Measurements from ENCODE around the gene MICB. TPM values are rescaled to one million over a fixed set of nuclear protein-coding genes. Genes with fewer than 3 reads are reported as not detected.

The MICB gene
- total RNA-seq, 1 experiment from 2014 or later, result 21.7 TPM

DNA sequence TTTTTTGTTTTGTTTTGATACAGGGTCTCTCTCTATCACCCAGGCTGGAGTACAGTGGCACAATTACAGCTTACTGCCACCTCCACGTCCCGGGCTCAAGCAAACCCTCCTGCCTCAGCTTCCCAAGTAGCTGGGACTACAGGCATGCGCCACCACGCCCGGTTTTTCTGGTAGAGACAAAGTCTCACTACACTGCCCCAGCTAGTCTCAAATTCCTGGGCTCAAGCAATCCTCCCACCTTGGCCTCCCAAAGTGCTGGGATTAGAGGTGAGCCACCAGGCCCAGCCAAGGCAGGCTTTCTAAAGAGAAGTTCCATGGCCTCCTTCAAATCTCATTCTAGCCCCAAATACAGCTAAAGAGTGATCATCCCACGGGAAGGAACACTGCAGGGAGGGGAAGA is 36.1 kb downstream of the MICB start:
- H3K27me3 ChIP-seq (ENCODE audit: insufficient read depth, low read length), result no peaks in the 10 kb centered on the region
- H3K36me3 ChIP-seq (ENCODE audit: control insufficient read depth in 1 of 2, insufficient read depth in 2 of 2, low read length in 2 of 2), result peaks cover 74 to 81% of the 10 kb centered on the region in 2 experiments
- H3K9me2 ChIP-seq (ENCODE audit: insufficient read depth), result no peaks in the 10 kb centered on the region
- intact Hi-C loops (cut with micrococcal nuclease), result no loop called here
- H3K4me3 ChIP-seq (replicated peaks in 1 of 2; ENCODE audit: low read depth in 1 of 2, low read length in 2 of 2), result no peak overlapping the region
- no peak for TF ChIP-seq POLR2AphosphoS5 (IDR thresholded peaks at IDR 0.05; ENCODE audit: low read depth, low read length)
- TF ChIP-seq, protein P1, sequence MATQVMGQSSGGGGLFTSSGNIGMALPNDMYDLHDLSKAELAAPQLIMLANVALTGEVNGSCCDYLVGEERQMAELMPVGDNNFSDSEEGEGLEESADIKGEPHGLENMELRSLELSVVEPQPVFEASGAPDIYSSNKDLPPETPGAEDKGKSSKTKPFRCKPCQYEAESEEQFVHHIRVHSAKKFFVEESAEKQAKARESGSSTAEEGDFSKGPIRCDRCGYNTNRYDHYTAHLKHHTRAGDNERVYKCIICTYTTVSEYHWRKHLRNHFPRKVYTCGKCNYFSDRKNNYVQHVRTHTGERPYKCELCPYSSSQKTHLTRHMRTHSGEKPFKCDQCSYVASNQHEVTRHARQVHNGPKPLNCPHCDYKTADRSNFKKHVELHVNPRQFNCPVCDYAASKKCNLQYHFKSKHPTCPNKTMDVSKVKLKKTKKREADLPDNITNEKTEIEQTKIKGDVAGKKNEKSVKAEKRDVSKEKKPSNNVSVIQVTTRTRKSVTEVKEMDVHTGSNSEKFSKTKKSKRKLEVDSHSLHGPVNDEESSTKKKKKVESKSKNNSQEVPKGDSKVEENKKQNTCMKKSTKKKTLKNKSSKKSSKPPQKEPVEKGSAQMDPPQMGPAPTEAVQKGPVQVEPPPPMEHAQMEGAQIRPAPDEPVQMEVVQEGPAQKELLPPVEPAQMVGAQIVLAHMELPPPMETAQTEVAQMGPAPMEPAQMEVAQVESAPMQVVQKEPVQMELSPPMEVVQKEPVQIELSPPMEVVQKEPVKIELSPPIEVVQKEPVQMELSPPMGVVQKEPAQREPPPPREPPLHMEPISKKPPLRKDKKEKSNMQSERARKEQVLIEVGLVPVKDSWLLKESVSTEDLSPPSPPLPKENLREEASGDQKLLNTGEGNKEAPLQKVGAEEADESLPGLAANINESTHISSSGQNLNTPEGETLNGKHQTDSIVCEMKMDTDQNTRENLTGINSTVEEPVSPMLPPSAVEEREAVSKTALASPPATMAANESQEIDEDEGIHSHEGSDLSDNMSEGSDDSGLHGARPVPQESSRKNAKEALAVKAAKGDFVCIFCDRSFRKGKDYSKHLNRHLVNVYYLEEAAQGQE (IDR thresholded peaks at IDR 0.05; ENCODE audit: low read depth), result no peak
- H3K4me1 ChIP-seq (ENCODE audit: control insufficient read depth in 1 of 2, insufficient read depth in 2 of 2, low read length in 2 of 2), result no peaks in the 10 kb centered on the region
- no peak overlapping the region for H2AFZ ChIP-seq (ENCODE audit: low read depth, low read length, poor library complexity, severe bottlenecking)
- ChIA-PET CTCF (no interaction called here), RAD21 (ENCODE audit: low non-redundant PET in 1 of 2, low total read pairs in 2 of 2, uncharacterized antibody in 2 of 2, unreplicated experiment in 2 of 2) (no interaction called here), POLR2A (no interaction called here)
- no peak for DNase-seq (ENCODE audit: low read depth, low spot score)
- TSS peak; percentile 4 for BruUV-seq (replicated peaks)
- H3K27ac ChIP-seq (ENCODE audit: low read depth, low read length), result no peak overlapping the region
- H4K20me1 ChIP-seq (ENCODE audit: insufficient read depth), result peaks cover 27% of the 10 kb centered on the region; the same call in 1 of the 2 replicates
- H3K9me3 ChIP-seq (ENCODE audit: control insufficient read depth in 1 of 2, insufficient read depth in 1 of 2, low read depth in 1 of 2, low read length in 2 of 2), result no peaks in the 10 kb centered on the region
- no peak overlapping the region for H3K9ac ChIP-seq (ENCODE audit: low read length)
- no peak overlapping the region for H3K4me2 ChIP-seq (ENCODE audit: low read length)
- ATAC-seq, result no peak
- H3K79me2 ChIP-seq (ENCODE audit: insufficient read depth, low read length), result peaks cover 66% of the 10 kb centered on the region

DNA sequence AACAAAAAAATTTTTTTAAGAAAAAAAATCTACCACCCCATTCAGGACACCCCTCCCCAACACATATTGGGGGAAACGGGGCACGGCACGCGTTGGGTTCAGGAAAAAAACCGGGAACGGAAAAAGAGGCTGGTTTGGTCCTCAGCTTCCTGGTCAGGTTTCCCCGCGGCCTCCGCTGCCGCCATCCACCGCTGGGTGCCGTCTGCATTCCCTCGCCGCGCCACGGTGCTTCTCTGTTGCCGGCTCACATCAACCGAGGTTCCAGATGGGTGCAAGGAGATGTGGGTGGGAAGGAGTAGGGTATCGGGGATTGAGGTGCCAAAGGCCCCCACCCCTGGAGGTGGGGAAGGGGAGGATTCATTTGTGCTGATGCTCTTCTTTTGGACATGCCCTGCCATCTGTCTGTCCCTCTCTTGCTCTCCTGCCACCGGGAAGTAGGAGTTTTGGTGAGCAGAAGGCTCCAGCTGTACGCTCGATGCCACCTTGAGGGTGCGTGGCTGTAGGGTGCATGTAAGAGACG is 36.6 kb downstream of the MICB start:
- TF ChIP-seq FOSL1 (IDR thresholded peaks at IDR 0.05; ENCODE audit: low read depth) (no peak), CEBPB (IDR thresholded peaks at IDR 0.05; ENCODE audit: low read depth) (no peak), CBX3 (IDR thresholded peaks at IDR 0.05; ENCODE audit: low read depth) (no peak), EZH2phosphoT487 (IDR thresholded peaks at IDR 0.05; ENCODE audit: borderline replicate concordance) (no peak), POLR2A (IDR thresholded peaks at IDR 0.05; ENCODE audit: borderline replicate concordance, extremely low read depth, insufficient read depth, insufficient read length) (no peak), SIN3A (IDR thresholded peaks at IDR 0.05; ENCODE audit: low read depth) (no peak), RAD21 (IDR thresholded peaks at IDR 0.05; ENCODE audit: low read depth) (no peak), YY1 (IDR thresholded peaks at IDR 0.05; ENCODE audit: extremely low read depth, insufficient replicate concordance, low read depth, low read length) (no peak), SRF (IDR thresholded peaks at IDR 0.05; ENCODE audit: low read depth) (no peak)
- TF ChIP-seq, protein P2, sequence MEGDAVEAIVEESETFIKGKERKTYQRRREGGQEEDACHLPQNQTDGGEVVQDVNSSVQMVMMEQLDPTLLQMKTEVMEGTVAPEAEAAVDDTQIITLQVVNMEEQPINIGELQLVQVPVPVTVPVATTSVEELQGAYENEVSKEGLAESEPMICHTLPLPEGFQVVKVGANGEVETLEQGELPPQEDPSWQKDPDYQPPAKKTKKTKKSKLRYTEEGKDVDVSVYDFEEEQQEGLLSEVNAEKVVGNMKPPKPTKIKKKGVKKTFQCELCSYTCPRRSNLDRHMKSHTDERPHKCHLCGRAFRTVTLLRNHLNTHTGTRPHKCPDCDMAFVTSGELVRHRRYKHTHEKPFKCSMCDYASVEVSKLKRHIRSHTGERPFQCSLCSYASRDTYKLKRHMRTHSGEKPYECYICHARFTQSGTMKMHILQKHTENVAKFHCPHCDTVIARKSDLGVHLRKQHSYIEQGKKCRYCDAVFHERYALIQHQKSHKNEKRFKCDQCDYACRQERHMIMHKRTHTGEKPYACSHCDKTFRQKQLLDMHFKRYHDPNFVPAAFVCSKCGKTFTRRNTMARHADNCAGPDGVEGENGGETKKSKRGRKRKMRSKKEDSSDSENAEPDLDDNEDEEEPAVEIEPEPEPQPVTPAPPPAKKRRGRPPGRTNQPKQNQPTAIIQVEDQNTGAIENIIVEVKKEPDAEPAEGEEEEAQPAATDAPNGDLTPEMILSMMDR (IDR thresholded peaks at IDR 0.05 in 2 of 3, conservative IDR thresholded peaks at IDR 0.05 in 1 of 3; ENCODE audit: borderline replicate concordance in 1 of 3, insufficient read depth in 1 of 3, low read depth in 2 of 3, low read length in 2 of 3), result no peak
- TF ChIP-seq, protein P3, sequence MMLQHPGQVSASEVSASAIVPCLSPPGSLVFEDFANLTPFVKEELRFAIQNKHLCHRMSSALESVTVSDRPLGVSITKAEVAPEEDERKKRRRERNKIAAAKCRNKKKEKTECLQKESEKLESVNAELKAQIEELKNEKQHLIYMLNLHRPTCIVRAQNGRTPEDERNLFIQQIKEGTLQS (IDR thresholded peaks at IDR 0.05), result no peak
- peaks cover 71% of the 10 kb centered on the region for H3K79me2 ChIP-seq (ENCODE audit: insufficient read depth, low read length)
- BruUV-seq (replicated peaks), result no TSS peak

More for the DNA sequence above, 36.6 kb downstream of the MICB start:
- Histone ChIP-seq H3K4me1 (ENCODE audit: control insufficient read depth in 1 of 2, insufficient read depth in 2 of 2, low read length in 2 of 2) (peaks cover 0 to 5% of the 10 kb centered on the region in 2 experiments; a peak in 2 of 4 replicates), H3K4me2 (ENCODE audit: low read length) (no peak overlapping the region), H3K36me3 (ENCODE audit: control insufficient read depth in 1 of 2, insufficient read depth in 2 of 2, low read length in 2 of 2) (peaks cover 79 to 86% of the 10 kb centered on the region in 2 experiments), H3K9me2 (ENCODE audit: insufficient read depth) (no peaks in the 10 kb centered on the region), H3K4me3 (replicated peaks in 1 of 2; ENCODE audit: low read depth in 1 of 2, low read length in 2 of 2) (no peak overlapping the region), H4K20me1 (ENCODE audit: insufficient read depth) (peaks cover 33% of the 10 kb centered on the region; the same call in 1 of the 2 replicates), H2AFZ (ENCODE audit: low read depth, low read length, poor library complexity, severe bottlenecking) (no peak overlapping the region), H3K9ac (ENCODE audit: low read length) (no peak overlapping the region), H3K27me3 (ENCODE audit: insufficient read depth, low read length) (no peaks in the 10 kb centered on the region), H3K27ac (ENCODE audit: low read depth, low read length) (no peak overlapping the region), H3K9me3 (ENCODE audit: control insufficient read depth in 1 of 2, insufficient read depth in 1 of 2, low read depth in 1 of 2, low read length in 2 of 2) (no peaks in the 10 kb centered on the region)
- intact Hi-C loops (cut with micrococcal nuclease), result no loop called here
- ChIA-PET CTCF (no interaction called here), RAD21 (ENCODE audit: low non-redundant PET in 1 of 2, low total read pairs in 2 of 2, uncharacterized antibody in 2 of 2, unreplicated experiment in 2 of 2) (no interaction called here), POLR2A (no interaction called here)
- DNase-seq (ENCODE audit: low read depth, low spot score), result no peak
- no peak for ATAC-seq

Measured in HCT116 (cell line).